Right renal pelvis (tissue), 4 donors: Measurements from ENCODE around the gene PTPRA. TPM values are rescaled to one million over a fixed set of nuclear protein-coding genes. Genes with fewer than 3 reads are reported as not detected.
"Not testable (repeated sequence)": the region's sequence is repeated elsewhere in the genome, so short reads cannot be mapped to it uniquely, and the experiment has no call there.

Source experiments
- DNase-seq, 4 donors: peaks; one replicate each; pipeline ENCODE4 v3.0.0-alpha.2; 2013; ENCODE audit warnings: low read depth in 4 of 4, low spot score in 3 of 4, missing footprints in 1 of 4
- polyA plus RNA-seq, 4 donors: library from polyadenylated mRNA; unstranded; fragments of 120-200 nt; gene quantifications; one replicate each; pipeline ENCODE4 v1.2.1, GENCODE V29; 2013; ENCODE audit not compliant: insufficient read length in 4 of 4

PTPRA gene
- polyA plus RNA-seq, 4 donors: 98.5 to 128 (median 120) TPM

- no peak for DNase-seq
Measured at GRCh38 chr20:3067139-3068014, 194.1 kb downstream of the PTPRA start.

DNA sequence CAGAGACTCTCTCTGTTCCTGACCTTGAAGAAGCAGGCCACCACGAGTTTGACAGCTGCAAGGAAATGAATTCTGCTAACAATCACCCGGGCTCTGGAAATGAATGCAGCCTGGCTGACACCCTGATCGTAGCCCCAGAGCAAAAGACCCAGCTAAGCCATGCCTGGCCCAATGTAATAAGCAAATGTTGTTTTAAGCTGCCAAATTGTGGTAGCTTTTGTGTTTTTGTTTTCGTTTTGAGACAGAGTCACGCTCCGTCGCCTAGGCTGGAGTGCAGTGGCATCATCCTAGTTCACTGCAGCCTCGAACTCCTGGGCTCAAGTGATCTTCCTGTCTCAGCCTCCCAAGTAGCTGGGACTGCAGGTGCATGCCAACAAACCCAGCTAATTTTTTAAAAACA lies 194.8 kb downstream of the PTPRA start:
- no peak for DNase-seq

GRCh38 chr20:3068986-3069900 lies 196.0 kb downstream of the PTPRA start:
- no peak for DNase-seq

- DNase-seq: no peak
Measured at GRCh38 chr20:3070725-3071124, 197.4 kb downstream of the PTPRA start.

GRCh38 chr20:3071266-3071609 lies 198.0 kb downstream of the PTPRA start:
- DNase-seq: no peak

DNA sequence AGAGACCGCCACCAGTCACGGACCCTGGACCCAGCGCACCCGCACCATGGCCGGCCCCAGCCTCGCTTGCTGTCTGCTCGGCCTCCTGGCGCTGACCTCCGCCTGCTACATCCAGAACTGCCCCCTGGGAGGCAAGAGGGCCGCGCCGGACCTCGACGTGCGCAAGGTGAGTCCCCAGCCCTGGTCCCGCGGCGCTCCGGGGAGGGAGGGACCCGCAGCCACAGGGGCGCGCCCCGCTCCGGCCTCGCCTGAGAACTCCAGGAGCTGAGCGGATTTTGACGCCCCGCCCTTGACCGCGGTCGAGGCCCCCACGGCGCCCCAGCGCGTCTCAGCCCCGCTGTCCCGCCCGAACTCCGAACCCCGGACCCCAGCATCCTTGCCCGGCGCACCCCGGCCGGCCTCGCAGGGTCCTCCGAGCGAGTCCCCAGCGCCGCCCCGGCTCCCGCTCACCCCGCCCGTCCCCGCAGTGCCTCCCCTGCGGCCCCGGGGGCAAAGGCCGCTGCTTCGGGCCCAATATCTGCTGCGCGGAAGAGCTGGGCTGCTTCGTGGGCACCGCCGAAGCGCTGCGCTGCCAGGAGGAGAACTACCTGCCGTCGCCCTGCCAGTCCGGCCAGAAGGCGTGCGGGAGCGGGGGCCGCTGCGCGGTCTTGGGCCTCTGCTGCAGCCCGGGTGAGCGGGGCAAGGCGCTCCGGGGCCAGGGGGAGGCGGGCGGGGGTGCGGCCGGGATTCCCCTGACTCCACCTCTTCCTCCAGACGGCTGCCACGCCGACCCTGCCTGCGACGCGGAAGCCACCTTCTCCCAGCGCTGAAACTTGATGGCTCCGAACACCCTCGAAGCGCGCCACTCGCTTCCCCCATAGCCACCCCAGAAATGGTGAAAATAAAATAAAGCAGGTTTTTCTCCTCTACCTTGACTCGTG lies 198.6 kb downstream of the PTPRA start, which contains the start of gene OXT:
Gene OXT (plus strand): TSS at position 11 of the 920 bp plus-strand sequence. CDS start 36 bp downstream, at position 47.
- DNase-seq: no peak

- DNase-seq: no peak
Measured at GRCh38 chr20:3072530-3073250, 199.4 kb downstream of the PTPRA start.

DNA sequence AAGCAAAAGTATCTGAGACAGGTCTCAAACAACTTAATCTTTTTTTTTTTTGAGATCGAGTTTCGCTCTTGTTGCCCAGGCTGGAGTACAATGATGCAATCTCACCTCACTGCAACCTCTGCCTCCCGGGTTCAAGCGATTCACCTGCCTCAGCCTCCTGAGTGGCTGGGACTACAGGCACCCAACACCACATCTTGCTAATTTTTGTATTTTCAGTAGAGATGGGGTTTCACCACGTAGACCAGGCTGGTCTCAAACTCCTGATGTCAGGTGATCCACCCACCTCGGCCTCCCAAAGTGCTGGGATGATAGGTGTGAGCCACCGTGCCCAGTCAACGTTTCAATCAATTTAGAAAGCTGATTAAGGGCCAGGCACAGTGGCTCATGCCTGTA lies 200.0 kb downstream of the PTPRA start:
- DNase-seq: not testable (repeated sequence)

- DNase-seq: no peak
Measured at GRCh38 chr20:3074812-3075211, 201.5 kb downstream of the PTPRA start.

DNA sequence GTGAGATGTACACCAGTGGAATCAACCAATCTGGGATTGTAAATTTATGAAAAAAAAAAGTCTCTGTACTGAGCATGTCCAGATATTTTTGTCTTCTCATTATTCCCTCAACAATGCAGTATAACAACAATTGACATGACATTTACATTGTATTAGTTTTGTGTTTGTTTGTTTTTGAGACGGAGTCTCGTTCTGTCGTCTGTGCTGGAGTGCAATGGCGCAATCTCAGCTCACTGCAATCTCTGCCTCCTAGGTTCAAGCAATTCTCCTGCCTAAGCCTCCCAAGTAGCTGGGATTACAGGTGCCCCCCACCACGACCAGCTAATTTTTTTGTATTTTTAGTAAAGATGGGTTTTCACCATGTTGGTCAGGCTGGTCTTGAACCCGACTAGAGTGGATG lies 202.0 kb downstream of the PTPRA start:
- DNase-seq: not testable (repeated sequence)

DNA sequence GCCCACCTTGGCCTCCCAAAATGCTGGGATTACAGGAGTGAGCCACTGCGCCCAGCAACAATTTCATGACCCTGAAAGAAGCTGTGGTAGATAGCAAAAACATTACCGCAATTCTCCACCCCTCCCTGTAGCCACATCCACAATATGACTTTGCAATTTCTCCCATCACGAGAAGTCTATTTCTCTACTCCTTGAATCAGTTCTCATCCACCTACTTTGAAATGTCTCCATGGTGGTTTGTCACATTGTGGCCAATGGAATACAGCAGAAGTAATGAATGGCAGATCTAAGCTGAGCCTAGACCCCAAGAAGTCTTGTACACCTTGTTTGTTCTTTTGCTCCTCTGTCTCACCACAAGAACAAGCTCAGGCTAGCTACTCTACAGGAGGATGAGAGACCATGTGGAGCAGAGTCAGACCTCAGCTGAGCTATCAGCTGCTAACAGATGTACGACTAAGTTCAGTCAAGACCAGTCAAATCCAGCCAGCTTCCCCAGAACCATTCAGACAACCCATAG lies 204.4 kb downstream of the PTPRA start:
- no peak for DNase-seq

DNA sequence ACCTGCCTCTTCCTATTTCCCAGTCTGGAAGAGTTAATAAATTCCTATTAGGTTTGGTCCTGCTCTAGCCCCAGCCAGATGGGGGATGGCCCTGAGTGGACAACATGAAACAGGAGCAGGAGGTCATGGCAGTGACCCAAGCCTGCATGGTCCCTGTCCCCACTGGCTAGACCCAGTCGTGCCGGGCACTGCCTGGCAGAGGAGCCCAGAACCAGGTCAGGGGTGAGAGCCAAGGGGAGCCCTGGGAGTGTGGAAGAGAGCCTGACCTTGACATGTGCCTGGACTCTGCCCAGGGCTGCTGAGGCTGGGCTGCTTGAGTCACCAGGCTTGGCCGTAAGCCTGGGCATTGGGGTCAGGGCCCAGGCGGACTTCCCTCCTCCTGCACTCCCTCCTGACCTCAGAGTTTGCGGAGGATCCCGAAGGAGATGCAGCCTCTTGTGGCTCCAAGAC lies 207.7 kb downstream of the PTPRA start:
- no peak for DNase-seq

DNA sequence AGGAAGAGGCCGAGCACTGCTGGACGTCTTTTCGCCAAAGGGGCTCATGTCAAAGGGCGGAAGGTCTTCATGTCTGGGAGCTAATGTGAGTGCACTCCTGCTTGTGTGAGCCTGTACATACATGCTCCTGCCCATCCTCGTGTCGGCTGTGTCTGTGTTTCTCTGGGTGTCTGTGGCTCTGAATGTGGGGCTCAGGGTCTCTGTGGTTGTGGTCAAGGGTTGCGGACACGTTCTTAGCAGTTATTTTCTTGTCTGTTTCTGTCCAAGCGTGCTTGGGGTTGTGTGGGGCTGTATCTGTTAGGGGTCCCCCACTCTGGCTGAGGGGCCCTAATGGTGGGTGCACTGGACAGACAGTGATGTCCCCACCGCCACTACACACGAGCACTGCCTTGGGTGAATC lies 208.4 kb downstream of the PTPRA start:
- no peak for DNase-seq

GRCh38 chr20:3082306-3082951 lies 209.1 kb downstream of the PTPRA start:
- DNase-seq: no peak

DNA sequence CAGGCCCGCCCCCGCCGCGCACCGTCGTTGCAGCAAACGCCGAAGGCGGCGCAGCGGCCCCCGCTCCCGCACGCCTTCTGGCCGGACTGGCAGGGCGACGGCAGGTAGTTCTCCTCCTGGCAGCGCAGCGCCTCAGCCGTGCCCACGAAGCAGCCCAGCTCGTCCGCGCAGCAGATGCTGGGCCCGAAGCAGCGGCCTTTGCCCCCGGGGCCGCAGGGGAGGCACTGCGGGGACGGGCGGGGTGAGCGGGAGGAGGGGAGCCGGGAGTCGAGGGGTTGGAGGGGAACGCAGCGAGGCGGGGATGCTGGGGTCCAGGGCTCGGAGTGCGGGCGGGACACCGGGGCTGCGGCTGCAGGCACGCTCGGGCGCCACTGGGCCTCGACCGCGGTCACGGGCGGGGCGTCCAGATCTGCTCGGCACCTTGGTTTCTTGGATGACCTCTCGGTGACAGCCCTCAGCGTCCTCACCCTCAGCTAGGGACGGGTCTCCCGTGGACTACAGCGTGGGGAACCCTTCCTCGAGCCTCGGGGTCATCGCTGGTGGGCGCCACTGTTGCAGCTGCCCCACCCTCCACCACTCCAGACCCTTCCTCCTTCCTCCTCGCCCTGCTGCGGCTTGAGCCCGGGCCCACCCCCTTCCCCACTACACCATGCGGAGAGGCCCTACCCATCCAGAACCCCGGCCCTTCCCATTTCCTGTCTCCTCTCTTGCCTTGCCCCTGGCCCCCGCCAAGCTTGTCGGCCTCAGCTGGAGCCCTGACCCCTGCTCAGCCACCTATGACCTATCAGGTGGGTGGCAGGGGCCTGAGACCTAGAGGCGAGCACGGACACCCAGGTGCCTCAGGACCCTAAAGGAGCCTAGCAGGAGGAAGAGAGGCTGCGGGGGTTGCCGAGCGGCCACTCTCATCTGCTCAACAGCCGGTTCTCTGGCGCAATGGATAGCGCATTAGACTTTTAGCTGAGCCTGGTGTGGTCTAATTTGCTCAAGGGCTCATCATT lies 210.0 kb downstream of the PTPRA start:
- no peak for DNase-seq

DNA sequence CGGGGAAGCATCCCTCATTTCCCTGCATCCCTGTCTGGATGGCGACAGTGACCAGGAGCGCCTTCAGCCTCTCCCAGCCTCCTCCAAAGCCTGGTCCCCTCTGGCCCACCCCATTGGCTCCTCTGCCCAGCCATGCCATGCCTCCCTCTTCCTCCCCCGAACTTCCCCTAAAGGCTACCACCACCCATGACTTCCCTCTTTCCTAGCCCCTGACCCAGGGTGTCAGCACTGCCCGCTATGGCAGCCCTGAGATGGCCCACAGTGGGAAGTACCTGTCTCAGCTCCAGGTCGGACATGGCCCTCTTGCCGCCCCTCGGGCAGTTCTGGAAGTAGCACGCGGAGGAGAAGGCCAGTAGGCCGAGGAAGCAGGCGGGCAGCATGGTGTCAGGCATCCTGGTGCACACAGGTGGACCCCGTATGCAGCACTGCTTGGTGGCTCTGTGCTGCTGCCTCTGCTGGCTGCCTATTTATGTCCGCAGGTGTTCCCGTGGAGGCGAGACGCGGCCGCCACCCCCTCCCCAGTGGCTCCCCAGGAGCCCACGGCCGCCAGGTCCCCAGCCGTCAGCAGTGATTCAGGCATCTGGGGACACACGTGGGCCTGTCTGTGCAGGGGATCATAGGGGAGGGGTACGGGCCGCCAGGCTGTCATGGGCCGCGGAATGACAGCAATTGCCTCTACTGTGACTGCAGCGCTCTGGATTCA lies 211.2 kb downstream of the PTPRA start, which contains the start of gene AVP:
Gene AVP (minus strand): TSS at position 442 of the 703 bp plus-strand sequence. CDS start 50 bp downstream, at position 392.
- DNase-seq: no peak

GRCh38 chr20:3084986-3085360 lies 211.7 kb downstream of the PTPRA start:
- no peak for DNase-seq
